ENCODE results near the gene GRK1.

The GRK1 gene

DNA sequence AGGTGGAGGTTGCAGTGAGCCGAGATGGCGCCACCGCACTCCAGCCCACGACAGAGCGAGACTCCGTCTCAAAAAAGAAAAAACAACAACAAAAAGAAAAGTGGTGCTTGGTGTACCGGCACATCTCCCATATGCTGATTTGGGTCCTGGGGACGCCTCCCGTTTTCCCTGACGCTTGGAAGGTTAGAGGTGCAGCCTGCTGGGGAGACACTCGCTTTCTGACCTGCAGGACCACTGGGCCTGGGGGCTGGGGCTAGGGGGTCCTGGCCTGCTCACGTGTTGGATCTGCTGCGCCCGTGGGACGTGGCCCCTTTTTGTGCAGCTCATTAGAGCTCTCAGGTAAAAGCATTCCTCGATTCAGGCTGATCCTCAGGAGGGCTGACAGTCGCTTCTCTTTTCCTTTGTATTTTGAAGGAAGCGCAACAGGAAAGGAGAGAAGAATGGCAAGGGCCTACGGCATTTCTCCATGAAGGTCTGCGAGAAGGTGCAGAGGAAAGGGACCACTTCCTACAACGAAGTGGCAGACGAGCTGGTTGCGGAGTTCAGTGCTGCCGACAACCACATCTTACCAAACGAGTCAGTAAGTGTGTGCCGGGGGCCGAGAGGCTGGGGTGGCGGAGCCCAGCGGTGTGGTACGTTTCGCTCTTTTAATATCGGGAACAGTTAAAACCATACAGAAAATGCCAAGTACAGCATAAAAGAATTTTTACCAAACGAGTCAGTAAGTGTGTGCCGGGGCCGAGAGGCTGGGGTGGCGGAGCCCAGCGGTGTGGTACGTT, 34.1 kb upstream of the GRK1 start:
- DNase-seq (ENCODE audit: low read depth in 2 of 2), result no peak

GRCh38 chr13:113633485-113633873, 33.5 kb upstream of the GRK1 start:
- DNase-seq (ENCODE audit: low read depth in 2 of 2), result no peak

DNA sequence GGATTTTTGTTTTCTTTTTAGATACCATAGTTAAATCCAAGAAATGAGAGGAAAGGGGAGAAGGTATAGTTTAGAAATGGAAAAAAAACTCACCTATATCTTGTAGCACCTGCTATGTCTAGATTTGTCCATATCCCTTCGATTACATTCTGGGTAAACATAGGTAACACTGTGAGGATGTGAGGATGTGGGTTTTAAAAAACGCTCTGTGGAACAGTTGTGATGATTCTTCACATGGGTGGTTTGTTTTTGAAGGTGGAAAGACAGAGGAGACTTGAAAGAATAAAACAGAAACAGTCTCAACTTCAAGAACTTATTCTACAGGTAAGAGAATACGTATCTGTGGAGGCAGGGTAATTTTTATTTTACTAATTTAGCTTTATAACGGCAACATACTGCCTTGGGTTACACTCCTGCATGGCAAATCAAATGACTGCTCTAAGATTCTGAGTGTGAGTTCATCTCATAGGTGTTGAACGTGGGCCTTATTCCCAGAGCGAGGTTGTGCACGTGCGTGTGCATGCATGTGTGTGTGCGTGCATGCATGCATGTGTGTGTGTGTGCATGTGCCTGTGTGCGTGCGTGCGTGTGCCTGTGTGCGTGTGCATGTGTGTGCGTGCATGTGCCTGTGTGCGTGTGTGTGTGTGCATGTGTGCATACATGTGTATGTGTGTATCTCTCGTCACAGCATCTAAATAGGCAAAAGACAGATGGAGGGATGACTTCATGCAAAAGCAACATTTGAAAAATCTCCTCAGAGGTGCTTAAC, 32.6 kb upstream of the GRK1 start:
- DNase-seq (ENCODE audit: low read depth in 2 of 2), result no peak

GRCh38 chr13:113635048-113635420, 32.0 kb upstream of the GRK1 start:
- DNase-seq (ENCODE audit: low read depth in 2 of 2), result no peak

DNA sequence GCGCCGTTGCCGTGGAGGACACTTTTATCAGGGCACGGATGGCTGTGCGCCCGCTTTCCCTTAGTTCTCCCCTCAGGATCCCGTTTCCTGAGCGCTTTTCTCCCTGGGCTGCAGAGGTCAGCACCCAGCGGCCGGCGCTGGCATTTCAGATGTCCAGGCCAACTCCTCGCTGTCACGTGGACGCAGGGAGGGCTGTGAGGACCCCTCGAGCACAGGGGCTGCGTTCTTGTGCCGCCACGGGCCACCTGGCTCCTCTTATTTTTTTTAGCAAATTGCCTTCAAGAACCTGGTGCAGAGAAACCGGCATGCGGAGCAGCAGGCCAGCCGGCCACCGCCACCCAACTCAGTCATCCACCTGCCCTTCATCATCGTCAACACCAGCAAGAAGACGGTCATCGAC, 31.3 kb upstream of the GRK1 start:
- DNase-seq (ENCODE audit: low read depth in 2 of 2), result no peak

DNA sequence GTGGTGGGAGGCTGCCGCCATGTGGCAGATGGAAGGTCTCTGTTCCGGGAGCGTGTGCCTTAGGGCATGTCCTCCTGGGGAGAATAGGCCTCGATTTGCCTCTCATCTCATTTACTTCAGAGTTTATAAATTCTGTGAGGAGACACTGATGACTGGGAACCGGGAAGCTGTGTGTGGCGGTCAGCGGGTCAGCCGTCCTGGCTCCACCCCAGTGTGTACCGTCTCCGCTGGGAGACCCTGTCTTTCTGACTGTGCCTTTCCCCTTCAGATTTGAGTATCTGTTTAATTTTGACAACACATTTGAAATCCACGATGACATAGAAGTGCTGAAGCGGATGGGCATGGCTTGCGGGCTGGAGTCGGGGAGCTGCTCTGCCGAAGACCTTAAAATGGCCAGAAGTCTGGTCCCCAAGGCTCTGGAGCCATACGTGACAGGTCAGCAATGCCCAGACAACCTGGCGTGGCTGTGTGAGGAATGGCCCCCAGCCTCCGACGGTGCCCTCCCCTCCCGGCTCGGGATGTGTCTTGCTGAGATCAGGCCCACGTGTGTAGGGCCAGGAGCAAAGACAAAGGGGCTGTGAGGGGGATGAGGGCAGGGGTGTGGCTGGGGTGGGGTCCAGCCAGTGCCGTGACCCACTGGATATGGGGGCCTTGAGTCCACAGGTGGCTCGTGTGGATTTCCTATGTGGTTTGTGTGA, 30.6 kb upstream of the GRK1 start:
- no peak for DNase-seq (ENCODE audit: low read depth in 2 of 2)

- DNase-seq (ENCODE audit: low read depth in 2 of 2), result no peak
These were observed 29.5 kb upstream of the GRK1 start for GRCh38 chr13:113637262-113638160.

DNA sequence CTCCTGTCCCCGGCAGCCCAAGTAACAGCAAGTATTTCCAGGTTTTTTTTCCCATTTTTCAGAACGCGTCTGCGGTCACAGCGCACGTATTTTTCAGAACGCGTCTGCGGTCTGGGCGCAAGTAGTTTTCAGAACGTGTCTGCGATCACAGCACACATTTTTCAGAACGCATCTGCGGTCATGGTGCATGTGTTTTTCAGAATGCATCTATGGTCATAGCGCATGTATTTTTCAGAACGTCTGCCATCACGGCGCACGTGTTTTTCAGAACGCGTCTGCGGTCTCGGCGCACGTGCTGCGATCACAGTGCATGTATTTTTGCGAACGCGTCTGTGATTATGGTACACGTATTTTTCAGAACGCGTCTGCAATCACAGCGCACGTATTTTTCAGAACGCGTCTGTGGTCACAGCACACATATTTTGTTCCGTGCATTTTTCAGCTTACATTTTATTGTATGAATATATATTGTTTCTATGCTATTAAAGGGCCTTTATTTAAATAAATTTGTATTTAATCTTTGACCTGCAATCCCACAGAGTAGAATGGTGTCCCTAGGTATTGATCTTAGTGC, 28.8 kb upstream of the GRK1 start:
- DNase-seq (ENCODE audit: low read depth in 2 of 2), result no peak

DNA sequence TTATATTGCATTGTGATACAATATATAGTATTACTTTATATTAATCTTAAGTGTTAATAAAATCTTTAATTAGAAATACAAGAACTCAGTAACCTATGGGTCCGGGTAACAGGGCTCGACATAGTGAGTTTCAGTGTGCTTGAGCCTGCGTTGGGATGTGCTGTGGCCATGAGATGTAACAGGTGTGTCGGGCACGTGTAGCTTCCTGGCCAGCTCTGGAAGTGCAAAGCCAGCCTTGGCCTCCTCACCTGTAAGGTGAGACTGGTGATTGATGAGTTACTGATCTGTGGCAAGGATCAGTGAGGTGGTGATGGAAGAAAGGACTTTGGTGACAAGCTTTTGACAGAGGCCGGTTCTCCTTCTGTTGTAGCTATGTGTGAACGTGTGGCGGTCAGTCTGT, 28.2 kb upstream of the GRK1 start:
- no peak for DNase-seq (ENCODE audit: low read depth in 2 of 2)

DNA sequence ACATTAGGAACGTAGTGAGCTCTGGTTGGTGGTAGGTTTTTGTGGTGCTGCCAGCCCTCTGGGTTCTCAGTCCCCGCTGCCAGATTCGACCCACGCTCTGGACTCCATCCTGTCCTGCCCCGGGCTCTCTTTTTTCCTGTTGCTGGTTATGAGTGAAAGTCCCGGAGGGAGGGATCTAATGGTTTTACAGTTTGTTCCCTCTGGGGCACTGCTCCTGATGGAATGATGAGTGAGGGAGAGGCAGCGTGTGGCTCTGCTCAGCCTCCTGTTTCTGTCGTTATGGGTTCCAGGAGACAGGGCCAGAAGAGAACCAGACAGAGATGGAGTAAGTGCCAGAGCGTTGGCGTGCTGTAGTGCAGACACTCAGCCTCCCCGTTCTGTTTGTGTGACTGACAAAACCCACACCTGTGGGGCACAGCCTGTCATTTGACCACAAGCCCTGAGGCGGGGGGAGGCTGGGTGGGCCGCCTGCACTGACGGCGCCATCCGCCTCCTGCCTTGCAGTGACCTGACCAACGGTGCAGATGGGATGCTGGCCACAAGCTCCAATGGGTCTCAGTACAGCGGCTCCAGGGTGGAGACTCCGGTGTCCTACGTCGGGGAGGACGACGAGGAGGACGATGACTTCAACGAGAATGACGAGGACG, 27.3 kb upstream of the GRK1 start:
- no peak for DNase-seq (ENCODE audit: low read depth in 2 of 2)

DNA sequence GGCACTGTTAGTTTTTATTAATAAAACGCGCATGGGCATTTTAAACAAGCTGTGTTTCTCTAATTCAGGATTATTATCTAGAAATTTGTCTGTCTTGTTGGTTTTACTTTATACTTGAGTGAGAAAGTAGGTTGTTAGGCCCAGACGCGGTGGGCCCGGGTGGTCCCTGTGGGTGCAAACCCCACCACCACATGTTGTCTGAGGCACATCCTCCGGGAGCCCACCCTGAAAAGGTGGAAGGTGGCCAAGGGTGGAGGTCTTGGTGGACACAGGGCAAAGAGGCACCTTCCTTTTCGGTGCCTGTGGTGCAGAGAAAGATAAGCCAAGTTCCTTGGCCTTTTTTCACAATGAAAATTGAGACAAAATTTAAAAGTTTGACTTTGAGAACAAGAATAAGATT, 25.6 kb upstream of the GRK1 start:
- DNase-seq (ENCODE audit: low read depth in 2 of 2), result no peak

- no peak for DNase-seq (ENCODE audit: low read depth in 2 of 2)
These were observed 24.5 kb upstream of the GRK1 start for GRCh38 chr13:113642563-113642962.

DNA sequence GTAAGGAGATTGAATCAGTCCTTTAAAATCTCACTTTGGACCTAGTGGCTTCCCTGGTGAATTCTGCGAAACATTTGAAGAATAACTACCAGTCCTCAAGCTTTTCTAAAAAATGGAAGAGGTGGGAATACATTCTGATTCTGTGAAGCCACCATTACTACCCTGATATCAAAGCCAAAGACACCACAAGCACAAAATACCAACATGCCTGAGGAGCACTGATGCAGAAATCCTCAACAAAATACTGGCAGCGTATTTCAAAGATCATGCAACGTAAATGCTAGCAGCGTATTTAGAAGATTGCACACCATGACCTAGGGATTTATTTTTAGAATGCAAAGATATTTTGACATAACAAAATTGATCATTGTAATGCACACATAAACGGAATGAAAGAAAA, 23.4 kb upstream of the GRK1 start:
- DNase-seq (ENCODE audit: low read depth in 2 of 2), result no peak

DNA sequence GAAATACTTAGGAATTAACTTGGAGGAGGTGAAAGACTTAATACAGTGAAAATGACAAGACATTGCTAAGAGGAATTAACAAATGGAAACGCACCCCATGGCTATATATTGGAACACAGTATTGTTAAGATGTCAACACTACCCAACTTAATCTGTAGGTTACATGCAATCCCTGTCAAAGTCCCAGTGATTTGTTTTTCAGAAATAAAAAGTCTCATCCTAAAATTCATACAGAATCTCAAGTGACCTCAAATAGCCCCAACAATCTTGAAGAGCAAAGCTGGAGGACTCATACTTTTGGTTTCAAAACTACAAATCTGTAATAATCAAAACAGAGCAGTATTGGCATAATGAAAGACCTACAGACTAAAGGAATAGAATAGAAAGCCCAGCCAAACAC, 22.2 kb upstream of the GRK1 start:
- DNase-seq (ENCODE audit: low read depth in 2 of 2), result no peak

GRCh38 chr13:113645329-113645728, 21.7 kb upstream of the GRK1 start:
- DNase-seq (ENCODE audit: low read depth in 2 of 2), result no peak

GRCh38 chr13:113646376-113646775, 20.6 kb upstream of the GRK1 start:
- DNase-seq (ENCODE audit: low read depth in 2 of 2), result no peak

GRCh38 chr13:113646921-113647340, 20.1 kb upstream of the GRK1 start:
- DNase-seq (ENCODE audit: low read depth in 2 of 2), result no peak

DNA sequence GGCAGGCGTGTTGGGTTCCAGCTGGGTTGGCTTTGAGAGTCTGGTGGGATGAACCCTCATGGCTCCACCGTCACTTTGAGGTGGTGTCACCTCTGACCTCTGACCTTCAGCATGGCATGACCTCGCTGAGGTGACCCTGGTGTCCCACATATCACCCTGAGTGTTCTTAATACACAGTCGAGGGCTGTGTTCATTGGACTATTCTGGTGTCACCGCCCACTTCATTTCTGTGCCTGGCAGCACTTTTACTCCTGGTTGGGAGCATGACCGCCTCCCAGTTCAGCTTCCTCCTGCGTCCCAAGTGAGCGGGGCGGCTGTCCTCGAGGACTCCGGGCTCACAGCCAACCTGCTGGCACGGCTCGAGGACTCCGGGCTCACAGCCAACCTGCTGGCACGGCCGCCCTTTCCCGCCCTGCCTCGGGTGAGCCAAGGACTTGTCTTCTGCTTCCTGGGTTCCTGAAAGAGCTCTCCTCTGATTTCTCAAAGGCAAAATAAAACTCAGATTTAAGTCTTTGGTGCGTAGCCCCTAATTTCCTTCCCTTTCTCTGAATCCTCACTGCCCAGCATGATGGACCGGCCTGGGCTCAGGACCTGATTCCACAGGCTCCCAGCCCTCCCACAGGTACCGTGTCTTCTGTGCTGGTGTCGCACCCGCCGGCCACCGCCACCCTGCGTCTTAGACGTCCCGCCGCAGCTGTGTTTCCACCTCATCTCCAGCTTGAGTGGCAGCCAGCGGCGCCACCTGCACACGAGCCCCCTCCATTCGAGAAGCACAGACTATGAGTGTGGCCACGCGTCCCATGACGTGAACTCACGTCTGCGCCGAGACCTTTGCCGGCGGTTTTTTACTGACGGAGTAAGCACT, 19.4 kb upstream of the GRK1 start:
- DNase-seq (ENCODE audit: low read depth in 2 of 2), result no peak

DNA sequence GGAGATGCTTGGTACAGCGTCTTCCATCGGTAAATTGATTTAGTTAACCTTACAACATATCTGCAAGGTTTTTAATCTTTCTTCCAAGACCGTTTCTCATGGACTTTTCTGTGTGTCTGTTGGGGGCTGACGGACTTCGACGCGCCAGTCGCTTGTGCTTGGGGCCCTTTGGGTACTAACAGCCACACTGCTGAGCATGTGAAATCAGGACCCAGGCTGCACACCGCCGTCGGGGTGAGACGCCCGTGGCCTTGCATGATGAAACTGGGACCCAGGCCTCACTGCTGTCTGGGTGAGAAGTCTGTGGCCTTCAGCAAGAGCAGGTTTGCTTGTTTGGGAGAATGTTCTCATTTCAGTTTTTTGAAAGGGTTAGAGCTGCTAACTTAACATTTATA, 18.8 kb upstream of the GRK1 start:
- no peak for DNase-seq (ENCODE audit: low read depth in 2 of 2)

- no peak for DNase-seq (ENCODE audit: low read depth in 2 of 2)
These were observed 17.8 kb upstream of the GRK1 start for GRCh38 chr13:113649212-113649611.

Measured in stimulated activated CD8-positive, alpha-beta memory T cell treated with anti-CD3 and anti-CD28 coated beads, Interleukin-7, amount 100 ng/mL, for 1 hour (primary cell).